Right lobe of liver (tissue), 6 donors: ENCODE measurements around the gene SNAP23. TPM values are rescaled to one million over a fixed set of nuclear protein-coding genes. Genes with fewer than 3 reads are reported as not detected.

Experiments used
- ATAC-seq, 4 donors: fragments of 200-7000 bp; cut with Tn5 transposase; one replicate each; pipeline ENCODE4 v1.9.1; 2020; ENCODE audit warnings: mild to moderate bottlenecking in 4 of 4, moderate library complexity in 4 of 4
- DNase-seq, 3 donors: peaks; one replicate each; pipeline ENCODE4 v3.0.0-alpha.2; 2020
- H3K27ac ChIP-seq, 3 donors: fragments of 200-600 bp; one replicate each; pipeline ENCODE4 v1.8.0; 2022
- H3K27me3 ChIP-seq, 2 donors: fragments of 200-600 bp; one replicate each; pipeline ENCODE4 v1.8.0; 2022
- H3K36me3 ChIP-seq, 4 donors: fragments of 200-600 bp; sonication (generic) in 1 of 4; one replicate each; pipeline versions ENCODE4 v1.5.1 to v1.8.0; 2017 to 2022; ENCODE audit warnings: control low read depth in 1 of 4
- H3K4me1 ChIP-seq, 4 donors: fragments of 200-600 bp; sonication (generic) in 1 of 4; one replicate each; pipeline versions ENCODE4 v1.5.1 to v1.8.0; 2017 to 2022; ENCODE audit warnings: control low read depth in 1 of 4
- H3K4me3 ChIP-seq, 3 donors: fragments of 200-600 bp; one replicate each; pipeline ENCODE4 v1.8.0; 2022
- H3K9me3 ChIP-seq, 4 donors: fragments of 200-600 bp; sonication (generic) in 1 of 4; one replicate each; pipeline versions ENCODE4 v1.5.1 to v1.8.0; 2017 to 2022; ENCODE audit warnings: control low read depth in 1 of 4
- CTCF ChIP-seq, 4 donors: fragments of 200-600 bp in 3 of 4; fragments of 450-650 bp in 1 of 4; IDR thresholded peaks; one replicate each; pipeline versions ENCODE4 v1.5.1 to v1.8.0; 2016 to 2022; ENCODE audit warnings: antibody characterized with exemption in 4 of 4, mild to moderate bottlenecking in 2 of 4
- POLR2A ChIP-seq: fragments of 450-650 bp; IDR thresholded peaks from one replicate; pipeline ENCODE4 v1.6.1; 2017; ENCODE audit warnings: antibody characterized with exemption, mild to moderate bottlenecking
- WGBS: methylation state at CpG from one replicate; pipeline ENCODE4 v1.1.6; 2018; ENCODE audit warnings: low coverage, low lambda C conversion rate; ENCODE audit not compliant: insufficient coverage; ENCODE audit errors: missing lambda C conversion rate; 5-methylcytosine and 5-hydroxymethylcytosine counted together
- intact Hi-C, 2 donors: fragments of 100-400 bp; cut with DNase I; formaldehyde crosslinking; loops; one replicate each; pipeline versions ENCODE4 v1.11.2 to v1.14.1; 2022
- total RNA-seq, 6 experiments: library from RNA; depleted of rRNA in 2 of 6; stranded (reverse); fragments of >200 nt in 2 of 6; fragmentation: NEBNext Ultra II Directional in 3 of 6; extraction: Animal tissue kit (Norgen Biotek cat#: 25700) in 3 of 6; gene quantifications; one replicate each; pipeline versions ENCODE4 v1.1.0 to v1.2.4, GENCODE V29; 2016 to 2023
- donor health status: DM: no; HTN: yes; CAD: no.
- donor health status: DM: no; HTN: no; CAD: no.
- donor health status: DM: no; HTN: no; CAD: no.
- donor health status: DM: no; HTN: yes; CAD: no.
- donor health status: DM: no; HTN: yes; CAD: no.

The SNAP23 gene
- total RNA-seq, 6 experiments from 2014 or later, result 20.7 to 30.9 (median 26.9) TPM

- ATAC-seq (no peak), DNase-seq (no peak)
- H3K27ac ChIP-seq, result no peak overlapping the region
- peaks cover 0 to 25% (median 4%) of the 10 kb centered on the region in 4 donors for H3K36me3 ChIP-seq
- intact Hi-C loops, result no loop called here
- no peak for TF ChIP-seq POLR2A
- TF ChIP-seq CTCF (IDR thresholded peaks at IDR 0.05), result no peak
- no peak overlapping the region for H3K4me3 ChIP-seq
- H3K27me3 ChIP-seq, result no peaks in the 10 kb centered on the region
- WGBS, result 90% methylated on average over 8 of the region's 8 CpGs
- no peaks in the 10 kb centered on the region for H3K9me3 ChIP-seq
- no peaks in the 10 kb centered on the region for H3K4me1 ChIP-seq
These were observed 29.7 kb upstream of the SNAP23 start for GRCh38 chr15:42465520-42466259.

GRCh38 chr15:42471002-42471401 lies 24.4 kb upstream of the SNAP23 start:
- no peak overlapping the region for H3K27ac ChIP-seq
- WGBS, result 52% methylated on average over 3 of the region's 3 CpGs
- ATAC-seq, result no peak

GRCh38 chr15:42474827-42475226 lies 20.6 kb upstream of the SNAP23 start:
- 81% methylated on average over 2 of the region's 2 CpGs for WGBS
- Histone ChIP-seq H3K27ac (no peak overlapping the region), H3K4me3 (no peak overlapping the region), H3K27me3 (no peaks in the 10 kb centered on the region), H3K36me3 (peaks cover 0 to 11% (median 0%) of the 10 kb centered on the region in 4 donors), H3K9me3 (no peaks in the 10 kb centered on the region), H3K4me1 (no peaks in the 10 kb centered on the region)
- intact Hi-C loops, result no loop called here
- DNase-seq (no peak), ATAC-seq (peak in 1 of 4 donors; percentile 13)
- no peak for TF ChIP-seq CTCF (IDR thresholded peaks at IDR 0.05)
- no peak for TF ChIP-seq POLR2A

More at GRCh38 chr15:42471002-42471401, 24.4 kb upstream of the SNAP23 start:
- DNase-seq, result no peak
- TF ChIP-seq POLR2A (no peak), CTCF (IDR thresholded peaks at IDR 0.05) (no peak)
- no peak overlapping the region for H3K4me3 ChIP-seq
- H3K4me1 ChIP-seq, result no peaks in the 10 kb centered on the region
- H3K36me3 ChIP-seq, result peaks cover 0 to 14% (median 2%) of the 10 kb centered on the region in 4 donors
- no peaks in the 10 kb centered on the region for H3K9me3 ChIP-seq
- no peaks in the 10 kb centered on the region for H3K27me3 ChIP-seq
- intact Hi-C loops, result no loop called here

- no peak for TF ChIP-seq POLR2A
- TF ChIP-seq CTCF (IDR thresholded peaks at IDR 0.05), result no peak
- peaks cover 0 to 4% (median 0%) of the 10 kb centered on the region in 4 donors for H3K4me1 ChIP-seq
- WGBS, result 98% methylated on average over 6 of the region's 6 CpGs
- no peaks in the 10 kb centered on the region for H3K27me3 ChIP-seq
- DNase-seq (no peak), ATAC-seq (no peak)
- intact Hi-C loops, result no loop called here
- H3K9me3 ChIP-seq, result no peaks in the 10 kb centered on the region
- no peaks in the 10 kb centered on the region for H3K36me3 ChIP-seq
- H3K27ac ChIP-seq, result no peak overlapping the region
- no peak overlapping the region for H3K4me3 ChIP-seq
These were observed 12.7 kb upstream of the SNAP23 start for GRCh38 chr15:42482701-42483100.
